Upper lobe of left lung (tissue), 4 donors: ENCODE measurements around the gene SFXN1.

Experiments used
- CTCF ChIP-seq, 6 experiments: fragments of 450-650 bp in 4 of 6; fragments of 200-600 bp in 2 of 6; sonication (generic) in 2 of 6; IDR thresholded peaks; one replicate each; pipeline ENCODE4 v1.5.1; 2016 to 2019; ENCODE audit warnings: antibody characterized with exemption in 6 of 6
- EP300 ChIP-seq, 4 donors: sonication (generic); formaldehyde crosslinking; IDR thresholded peaks; one replicate each; pipeline ENCODE4 v1.5.1; 2017; ENCODE audit warnings: antibody characterized with exemption in 4 of 4, control low read depth in 2 of 4
- POLR2A ChIP-seq, 4 donors: fragments of 450-650 bp; IDR thresholded peaks; one replicate each; pipeline ENCODE4 v1.5.1; 2016 to 2017; ENCODE audit warnings: antibody characterized with exemption in 4 of 4, mild to moderate bottlenecking in 2 of 4

GRCh38 chr5:175466700-175467318, 11.6 kb upstream of the SFXN1 start:
- TF ChIP-seq CTCF (IDR thresholded peaks at IDR 0.05) = no peak
- no peak for TF ChIP-seq POLR2A (IDR thresholded peaks at IDR 0.05)
- TF ChIP-seq EP300 (IDR thresholded peaks at IDR 0.05) = no peak
